Tibial nerve (tissue), 4 donors: ENCODE measurements around the gene MUC5AC.

Experiments used
- CTCF ChIP-seq, 5 experiments: fragments of 200-600 bp in 3 of 5; fragments of 450-650 bp in 2 of 5; sonication (generic) in 3 of 5; IDR thresholded peaks; one replicate each; pipeline ENCODE4 v1.5.1; 2016 to 2019; ENCODE audit warnings: antibody characterized with exemption in 5 of 5, mild to moderate bottlenecking in 3 of 5, moderate library complexity in 2 of 5
- EP300 ChIP-seq, 2 donors: sonication (generic); formaldehyde crosslinking; IDR thresholded peaks; one replicate each; pipeline ENCODE4 v1.6.1; 2017; ENCODE audit warnings: antibody characterized with exemption in 2 of 2, mild to moderate bottlenecking in 1 of 2
- POLR2A ChIP-seq, 2 donors: fragments of 450-650 bp; IDR thresholded peaks; one replicate each; pipeline ENCODE4 v1.6.1; 2017; ENCODE audit warnings: antibody characterized with exemption in 2 of 2, mild to moderate bottlenecking in 2 of 2, moderate library complexity in 2 of 2

- TF ChIP-seq CTCF (IDR thresholded peaks at IDR 0.05): no peak
- no peak for TF ChIP-seq POLR2A (IDR thresholded peaks at IDR 0.05)
- no peak for TF ChIP-seq EP300 (IDR thresholded peaks at IDR 0.05)
Observed at GRCh38 chr11:1165256-1166041, 7.7 kb downstream of the MUC5AC start.
